Endothelial cell (in vitro differentiated cells): Measurements from ENCODE around the gene VTCN1. TPM values are rescaled to one million over a fixed set of nuclear protein-coding genes. Genes with fewer than 3 reads are reported as not detected.
"Not testable (repeated sequence)": the region's sequence is repeated elsewhere in the genome, so short reads cannot be mapped to it uniquely, and the experiment has no call there.

Experiments used
- DNase-seq: peaks from one replicate; pipeline ENCODE4 v3.0.0; 2021; ENCODE audit warnings: low spot score
- H3K27ac Mint-ChIP-seq: one replicate; pipeline ENCODE4 v1.8.0; 2021; ENCODE audit warnings: mixed read lengths, inconsistent platforms; ENCODE audit not compliant: unreplicated experiment
- H3K27me3 Mint-ChIP-seq: one replicate; pipeline ENCODE4 v1.8.0; 2021; ENCODE audit warnings: mild to moderate bottlenecking, moderate library complexity, mixed read lengths, inconsistent platforms; ENCODE audit not compliant: unreplicated experiment
- H3K36me3 Mint-ChIP-seq: one replicate; pipeline ENCODE4 v1.8.0; 2021; ENCODE audit warnings: mild to moderate bottlenecking, low read depth, mixed read lengths, inconsistent platforms; ENCODE audit not compliant: unreplicated experiment
- H3K4me1 Mint-ChIP-seq: one replicate; pipeline ENCODE4 v1.8.0; 2021; ENCODE audit warnings: mild to moderate bottlenecking, mixed read lengths, inconsistent platforms; ENCODE audit not compliant: unreplicated experiment
- H3K4me3 Mint-ChIP-seq: one replicate; pipeline ENCODE4 v1.8.0; 2021; ENCODE audit warnings: mild to moderate bottlenecking, mixed read lengths, inconsistent platforms; ENCODE audit not compliant: unreplicated experiment
- H3K9me3 Mint-ChIP-seq: one replicate; pipeline ENCODE4 v1.8.0; 2021; ENCODE audit warnings: mixed read lengths, inconsistent platforms; ENCODE audit not compliant: unreplicated experiment
- CTCF ChIP-seq: fragments of 200-600 bp; sonication (generic); IDR thresholded peaks from one replicate; pipeline ENCODE4 v1.5.0; 2021; ENCODE audit warnings: antibody characterized with exemption; ENCODE audit not compliant: unreplicated experiment
- total RNA-seq: library from RNA; stranded (reverse); fragmentation: NEBNext Ultra II Directional; extraction: Animal tissue kit (Norgen Biotek cat#: 25700); gene quantifications from one replicate; pipeline ENCODE4 v1.2.1, GENCODE V29; 2021; ENCODE audit not compliant: unreplicated experiment

Gene VTCN1
- total RNA-seq, 1 donor from 2014 or later = 0.23 TPM

DNA sequence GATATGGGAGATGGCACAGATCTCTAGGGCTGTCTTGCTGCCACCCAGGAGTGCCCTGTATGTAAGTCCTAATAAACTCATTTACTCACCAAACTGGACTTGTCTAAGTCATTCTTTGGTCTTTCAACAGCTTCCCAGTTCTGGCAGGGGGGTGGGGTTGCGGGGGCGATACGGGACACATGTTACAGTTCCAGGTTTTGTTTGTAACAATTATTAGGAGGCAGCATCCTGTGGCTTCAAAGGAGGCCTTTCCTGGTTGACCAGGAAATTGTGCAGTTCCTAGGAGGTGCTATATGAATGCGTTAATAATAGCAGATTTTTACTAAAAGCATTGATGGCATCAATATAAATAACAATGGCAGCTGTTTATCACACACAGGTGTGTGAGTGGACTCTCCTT is 46.5 kb downstream of the VTCN1 start:
- no peak for TF ChIP-seq CTCF
- Mint-ChIP-seq H3K27me3 (no peaks in the 10 kb centered on the region), H3K36me3 (no peaks in the 10 kb centered on the region), H3K4me1 (peaks cover 16% of the 10 kb centered on the region), H3K9me3 (no peaks in the 10 kb centered on the region), H3K4me3 (no peak overlapping the region), H3K27ac (peak overlapping the region; percentile 51)
- DNase-seq = peak; percentile 8

DNA sequence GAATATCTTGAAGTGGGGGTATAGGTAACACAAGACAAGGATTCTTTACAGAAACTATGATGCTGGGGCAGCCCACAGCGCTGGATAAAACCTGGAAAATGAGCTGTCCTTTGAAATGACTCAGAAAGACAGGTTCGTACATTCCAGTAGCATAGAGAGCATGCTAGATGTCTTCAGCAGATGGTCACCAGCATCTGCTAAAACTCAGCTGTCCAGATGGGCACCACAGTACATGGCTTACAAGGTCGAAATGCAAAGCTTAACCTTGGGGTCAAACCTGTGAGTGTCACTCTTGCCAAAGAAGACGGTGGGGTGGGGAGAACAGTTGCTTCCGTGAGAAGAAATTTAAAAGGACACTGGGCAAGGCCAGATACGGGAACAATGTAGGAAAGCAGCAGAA is 47.9 kb downstream of the VTCN1 start:
- no peak overlapping the region for H3K4me3 Mint-ChIP-seq
- H3K36me3 Mint-ChIP-seq = no peaks in the 10 kb centered on the region
- no peaks in the 10 kb centered on the region for H3K9me3 Mint-ChIP-seq
- TF ChIP-seq CTCF = no peak
- peaks cover 1% of the 10 kb centered on the region for H3K27me3 Mint-ChIP-seq
- no peak for DNase-seq
- peaks cover 16% of the 10 kb centered on the region for H3K4me1 Mint-ChIP-seq
- H3K27ac Mint-ChIP-seq = no peak overlapping the region

DNA sequence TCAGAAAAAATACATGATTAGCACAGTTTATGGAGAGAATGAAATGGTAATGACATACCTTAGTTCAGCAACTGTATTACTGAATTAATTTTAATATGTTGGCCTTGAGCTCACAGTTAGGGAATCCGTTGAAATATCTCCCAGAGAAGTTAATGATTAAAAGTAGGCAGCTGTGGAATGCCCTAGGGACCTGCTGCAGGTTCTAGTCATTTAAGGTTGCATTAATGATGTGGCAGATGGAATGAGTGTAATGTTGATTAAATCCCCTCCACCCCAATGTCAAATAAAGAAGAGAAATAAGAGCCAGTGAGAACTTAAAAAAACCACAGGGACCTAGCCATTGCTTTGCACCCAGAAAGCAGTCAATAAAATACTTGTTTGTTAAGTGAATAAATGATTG is 48.8 kb downstream of the VTCN1 start:
- no peaks in the 10 kb centered on the region for H3K36me3 Mint-ChIP-seq
- H3K27me3 Mint-ChIP-seq = peaks cover 1% of the 10 kb centered on the region
- TF ChIP-seq CTCF = no peak
- H3K4me1 Mint-ChIP-seq = peaks cover 16% of the 10 kb centered on the region
- no peaks in the 10 kb centered on the region for H3K9me3 Mint-ChIP-seq
- no peak overlapping the region for H3K4me3 Mint-ChIP-seq
- no peak for DNase-seq
- H3K27ac Mint-ChIP-seq = no peak overlapping the region

DNA sequence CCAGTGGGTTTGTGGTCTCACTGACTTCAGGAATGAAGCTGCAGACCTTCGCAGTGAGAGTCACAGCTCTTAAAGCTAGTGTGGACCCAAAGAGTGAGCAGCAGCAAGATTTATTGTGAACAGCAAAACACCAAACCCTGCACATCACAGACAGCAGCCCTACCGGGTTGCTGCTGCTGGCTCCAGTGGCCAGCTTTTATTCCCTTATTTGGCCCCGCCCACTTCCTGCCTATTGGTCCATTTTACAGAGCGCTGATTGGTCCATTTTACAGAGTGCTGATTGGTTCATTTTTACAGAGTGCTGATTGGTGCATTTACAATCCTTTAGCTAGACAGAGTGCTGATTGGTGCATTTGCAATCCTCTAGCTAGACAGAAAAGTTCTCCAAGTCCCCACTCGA is 59.4 kb downstream of the VTCN1 start:
- DNase-seq, H3K4me1 Mint-ChIP-seq, H3K4me3 Mint-ChIP-seq, H3K9me3 Mint-ChIP-seq, H3K36me3 Mint-ChIP-seq, H3K27ac Mint-ChIP-seq, H3K27me3 Mint-ChIP-seq: not testable (repeated sequence)

DNA sequence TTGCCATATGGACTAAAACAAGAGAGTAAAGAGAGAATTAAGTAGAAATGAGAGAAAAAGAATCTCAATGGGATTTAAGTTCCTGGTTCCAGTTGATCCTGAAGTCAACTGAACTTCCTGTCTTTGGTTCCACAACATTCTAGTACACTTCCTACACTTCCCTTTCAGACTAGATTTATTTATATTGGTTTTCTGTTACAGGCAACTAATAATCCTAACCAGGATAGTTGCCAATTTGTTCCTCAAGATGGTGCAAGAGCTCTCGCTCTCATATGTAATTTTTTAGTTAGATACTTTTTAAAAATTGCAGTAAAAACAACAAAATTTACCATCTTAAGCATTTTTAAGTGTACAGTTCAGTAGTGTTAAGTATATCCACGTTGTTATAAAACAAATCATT is 60.4 kb downstream of the VTCN1 start:
- no peak overlapping the region for H3K27ac Mint-ChIP-seq
- H3K27me3 Mint-ChIP-seq = peaks cover 6% of the 10 kb centered on the region
- no peaks in the 10 kb centered on the region for H3K36me3 Mint-ChIP-seq
- no peak for DNase-seq
- H3K4me3 Mint-ChIP-seq = no peak overlapping the region
- H3K9me3 Mint-ChIP-seq = no peaks in the 10 kb centered on the region
- peaks cover 7% of the 10 kb centered on the region for H3K4me1 Mint-ChIP-seq
- TF ChIP-seq CTCF = no peak
